K562 (cell line): ENCODE data around the gene NR2F2. TPM values are rescaled to one million over a fixed set of nuclear protein-coding genes. Genes with fewer than 3 reads are reported as not detected.

ENCODE experiments used
- ATF3 ChIP-seq, 2 experiments: fragments of 450-650 bp in 1 of 2; sonication (generic) in 1 of 2; formaldehyde crosslinking in 1 of 2; IDR thresholded peaks in 1 of 2; conservative IDR thresholded peaks in 1 of 2; 2 replicates each; pipeline versions ENCODE4 v1.6.1 to v1.8.1; 2016 to 2023; ENCODE audit warnings: mild to moderate bottlenecking in 2 of 2, moderate library complexity in 2 of 2, inconsistent platforms in 1 of 2, missing genetic modification reagents in 1 of 2
- CAMTA2 ChIP-seq: fragments of 250-450 bp; sonication (Bioruptor Pico); conservative IDR thresholded peaks from 2 replicates; pipeline ENCODE4 v1.5.1; 2022
- SP2 ChIP-seq: IDR thresholded peaks from 2 replicates; pipeline ENCODE4 v1.6.1; 2011; ENCODE audit warnings: mild to moderate bottlenecking, low read depth, low read length, moderate library complexity; ENCODE audit not compliant: poor library complexity, severe bottlenecking; ENCODE audit errors: extremely low read depth
- TFAP4 ChIP-seq: sonication (generic); formaldehyde crosslinking; IDR thresholded peaks from 2 replicates; pipeline ENCODE4 v1.8.0; 2022; ENCODE audit warnings: missing genetic modification reagents, mild to moderate bottlenecking, moderate library complexity, borderline replicate concordance
- ZBTB40 ChIP-seq, 2 experiments: fragments of 450-650 bp in 1 of 2; sonication (generic) in 1 of 2; formaldehyde crosslinking in 1 of 2; IDR thresholded peaks; 2 replicates each; pipeline versions ENCODE4 v1.7.1 to v1.9.0; 2016 to 2022; ENCODE audit warnings: inconsistent platforms in 1 of 2, mild to moderate bottlenecking in 1 of 2, missing genetic modification reagents in 1 of 2
- ZNF134 ChIP-seq: fragments of 250-450 bp; sonication (Bioruptor Pico); conservative IDR thresholded peaks from 2 replicates; pipeline ENCODE4 v1.4.0; 2020
- ZNF449 ChIP-seq: fragments of 250-450 bp; sonication (Bioruptor Pico); IDR thresholded peaks from 2 replicates; pipeline ENCODE4 v1.8.0; 2022; ENCODE audit warnings: moderate library complexity, mild to moderate bottlenecking, inconsistent platforms
- ZNF512 ChIP-seq: IDR thresholded peaks from 2 replicates; pipeline ENCODE4 v1.6.1; 2016; ENCODE audit warnings: missing genetic modification characterization, missing compliant biosample characterization
- polyA plus RNA-seq, 8 experiments: library from polyadenylated mRNA; depleted of rRNA in 4 of 8; stranded (reverse) in 5 of 8; unstranded in 3 of 8; fragments of >200 nt; fragmentation: Nextera tagmentation in 2 of 8; fragmentation: Illumina TruSeq in 1 of 8; extraction: Ambion mirVana in 2 of 8; extraction: Trizol in 1 of 8; gene quantifications; 2 replicates each; pipeline versions ENCODE4 v1.2.1 to v1.2.3, GENCODE V29; 2011 to 2014; ENCODE audit warnings: inconsistent platforms in 1 of 8, missing spikeins in 1 of 8
- total RNA-seq, 7 experiments: library from RNA; depleted of rRNA in 6 of 7; stranded (reverse); fragments of >200 nt in 6 of 7; fragmentation: Illumina TruSeq in 2 of 7; extraction: Trizol in 2 of 7; gene quantifications; 2 replicates each; pipeline versions ENCODE4 v1.2.1 to v1.2.3, GENCODE V29; 2011 to 2021; ENCODE audit warnings: low replicate concordance in 1 of 7

Gene NR2F2
- total and polyA plus RNA-seq, 9 of the 15 experiments (the other 6 are each of a cell fraction or from before 2014, with no cell fraction given) = 6.0 to 51.8 (median 11.1) TPM

- TF ChIP-seq ZNF449 (CRISPR knock-in tag) (no peak), TFAP4 (peak; percentile 75; the same call in 1 of the 2 replicates), ZBTB40 (IDR thresholded peaks at IDR 0.05) (0 out of 2 replicates have a peak, but pooled peaks have one; percentile 29), ZBTB40 (CRISPR knock-in tag; IDR thresholded peaks at IDR 0.05) (no peak), CAMTA2 (CRISPR knock-in tag) (no peak; the same call in 1 of the 2 replicates), ATF3 (IDR thresholded peaks at IDR 0.05) (no peak), ATF3 (CRISPR knock-in tag; conservative IDR thresholded peaks at IDR 0.05) (0 out of 2 replicates have a peak, but pooled peaks have one; percentile 22), ZNF512 (tag) (no peak), SP2 (no peak), ZNF134 (CRISPR knock-in tag) (no peak)
Observed at GRCh38 chr15:96356494-96357455, 26.3 kb downstream of the NR2F2 start (continued).
